Prostate gland (tissue), 2 donors: ENCODE measurements around the gene RASSF4. TPM values are rescaled to one million over a fixed set of nuclear protein-coding genes. Genes with fewer than 3 reads are reported as not detected.

Experiments used
- DNase-seq: peaks from one replicate; pipeline ENCODE4 v3.0.0-alpha.2; 2019; ENCODE audit warnings: low spot score
- H3K27ac ChIP-seq, 2 donors: fragments of 200-600 bp; sonication (generic); 2 replicates each; pipeline ENCODE4 v1.5.1; 2017 to 2019
- H3K27me3 ChIP-seq: fragments of 200-600 bp; sonication (generic); replicated peaks from 2 replicates; pipeline ENCODE4 v1.5.1; 2019; ENCODE audit not compliant: insufficient read depth
- H3K36me3 ChIP-seq, 2 donors: fragments of 200-600 bp; sonication (generic); 1 replicate in 1 of 2; 2 replicates in 1 of 2; pipeline versions ENCODE4 v1.5.1 to v1.8.1; 2017 to 2019
- H3K4me1 ChIP-seq: fragments of 200-600 bp; sonication (generic); replicated peaks from 2 replicates; pipeline ENCODE4 v1.5.1; 2019
- H3K4me3 ChIP-seq, 2 donors: fragments of 200-600 bp; sonication (generic); 2 replicates each; pipeline ENCODE4 v1.5.1; 2017 to 2019
- H3K9me3 ChIP-seq: fragments of 200-600 bp; sonication (generic); 2 replicates; pipeline ENCODE4 v1.5.1; 2017
- CTCF ChIP-seq, 4 experiments: fragments of 200-600 bp in 2 of 4; fragments of 450-650 bp in 2 of 4; sonication (generic) in 2 of 4; IDR thresholded peaks; 1 replicate in 3 of 4; 2 replicates in 1 of 4; pipeline ENCODE4 v1.5.1; 2016 to 2019; ENCODE audit warnings: antibody characterized with exemption in 4 of 4, mild to moderate bottlenecking in 2 of 4, moderate library complexity in 2 of 4
- POLR2A ChIP-seq: fragments of 450-650 bp; IDR thresholded peaks from one replicate; pipeline ENCODE4 v1.6.1; 2016; ENCODE audit warnings: antibody characterized with exemption, mild to moderate bottlenecking
- POLR2AphosphoS5 ChIP-seq: sonication (generic); formaldehyde crosslinking; IDR thresholded peaks from one replicate; pipeline ENCODE4 v1.6.1; 2017; ENCODE audit warnings: antibody characterized with exemption
- WGBS: methylation state at CpG from one replicate; pipeline ENCODE4 v1.1.5; 2018; 5-methylcytosine and 5-hydroxymethylcytosine counted together
- intact Hi-C: fragments of 100-400 bp; cut with DNase I; formaldehyde crosslinking; loops from one replicate; pipeline ENCODE4 v1.14.2; 2022
- total RNA-seq, 2 donors: library from RNA; depleted of rRNA; stranded (reverse); fragments of >200 nt; gene quantifications; one replicate each; pipeline ENCODE4 v1.1.0, GENCODE V29; 2016

RASSF4 gene
- total RNA-seq, 2 donors from 2014 or later = 6.1 to 31.0 TPM

GRCh38 chr10:44986179-44986578, 26.6 kb downstream of the RASSF4 start:
- DNase-seq = no peak
- Histone ChIP-seq H3K27me3 (no peaks in the 10 kb centered on the region), H3K4me1 (peaks cover 6% of the 10 kb centered on the region), H3K36me3 (no peaks in the 10 kb centered on the region), H3K27ac (no peak overlapping the region), H3K9me3 (no peaks in the 10 kb centered on the region), H3K4me3 (no peak overlapping the region)
- TF ChIP-seq POLR2A = no peak
- no peak for TF ChIP-seq CTCF (IDR thresholded peaks at IDR 0.05)
- no peak for TF ChIP-seq POLR2AphosphoS5
- 76% methylated on average over 3 of the region's 3 CpGs for WGBS
- intact Hi-C loops = no loop called here

GRCh38 chr10:44986670-44987069, 27.1 kb downstream of the RASSF4 start:
- Histone ChIP-seq H3K27ac (no peak overlapping the region), H3K4me3 (no peak overlapping the region), H3K27me3 (no peaks in the 10 kb centered on the region), H3K36me3 (no peaks in the 10 kb centered on the region), H3K4me1 (peaks cover 6% of the 10 kb centered on the region), H3K9me3 (no peaks in the 10 kb centered on the region)
- TF ChIP-seq CTCF (IDR thresholded peaks at IDR 0.05) (no peak), POLR2A (no peak), POLR2AphosphoS5 (no peak)
- 62% methylated on average over 3 of the region's 3 CpGs for WGBS
- no peak for DNase-seq
- intact Hi-C loops = no loop called here

- no peak overlapping the region for H3K4me3 ChIP-seq
- TF ChIP-seq POLR2AphosphoS5 (no peak), POLR2A (no peak), CTCF (IDR thresholded peaks at IDR 0.05) (no peak)
- H3K9me3 ChIP-seq = no peaks in the 10 kb centered on the region
- H3K27ac ChIP-seq = no peak overlapping the region
- intact Hi-C loops = no loop called here
- no peak for DNase-seq
- no peaks in the 10 kb centered on the region for H3K36me3 ChIP-seq
- 93% methylated on average over 10 of the region's 10 CpGs for WGBS
- H3K27me3 ChIP-seq = no peaks in the 10 kb centered on the region
- H3K4me1 ChIP-seq = peaks cover 6% of the 10 kb centered on the region
Observed at GRCh38 chr10:44988957-44989585, 29.5 kb downstream of the RASSF4 start.

- no peak overlapping the region for H3K27ac ChIP-seq
- no peaks in the 10 kb centered on the region for H3K36me3 ChIP-seq
- no peaks in the 10 kb centered on the region for H3K27me3 ChIP-seq
- 76% methylated on average over 13 of the region's 14 CpGs for WGBS
- no peak for TF ChIP-seq POLR2A
- no peaks in the 10 kb centered on the region for H3K9me3 ChIP-seq
- intact Hi-C loops = loop anchor here (10.0 kb wide), 1 partner anchor 605 kb away; no protein-coding TSS in a partner anchor
- DNase-seq = no peak
- H3K4me3 ChIP-seq = no peak overlapping the region
- peaks cover 6% of the 10 kb centered on the region for H3K4me1 ChIP-seq
Observed at GRCh38 chr10:44989597-44990301, 30.1 kb downstream of the RASSF4 start.

- H3K9me3 ChIP-seq = no peaks in the 10 kb centered on the region
- peaks cover 6% of the 10 kb centered on the region for H3K4me1 ChIP-seq
- H3K27me3 ChIP-seq = no peaks in the 10 kb centered on the region
- no peak overlapping the region for H3K27ac ChIP-seq
- no peak overlapping the region for H3K4me3 ChIP-seq
- intact Hi-C loops = loop anchor here (10.0 kb wide), 1 partner anchor 605 kb away; no protein-coding TSS in a partner anchor
- DNase-seq = no peak
- no peaks in the 10 kb centered on the region for H3K36me3 ChIP-seq
- 36% methylated on average over 8 of the region's 8 CpGs for WGBS
- TF ChIP-seq CTCF (IDR thresholded peaks at IDR 0.05) (peak in 1 of 4 experiments; percentile 20), POLR2AphosphoS5 (no peak)
Observed at GRCh38 chr10:44990302-44990655, 30.7 kb downstream of the RASSF4 start.
